ENCODE measurements around the gene MCM8.

The MCM8 gene

DNA sequence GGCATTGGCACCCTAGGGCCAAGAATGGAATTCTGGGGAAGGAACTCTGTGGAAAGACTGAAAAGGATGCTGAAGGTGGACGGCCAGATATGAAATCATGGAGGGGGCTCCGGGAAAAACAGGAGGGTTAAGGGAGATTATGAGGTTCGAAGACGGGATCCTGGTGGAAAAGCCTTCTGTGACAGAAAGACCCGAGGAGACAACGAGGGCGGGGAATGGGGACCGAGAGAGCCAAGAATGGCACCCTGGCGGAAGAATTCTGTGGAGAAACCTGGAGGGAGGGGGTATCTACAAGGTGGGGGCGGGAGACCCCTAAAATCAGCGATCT lies 545 bp upstream of the MCM8 start:
- peaks cover 75% of the 10 kb centered on the region for H3K79me2 ChIP-seq (ENCODE audit: insufficient read depth, low read length)
- H3K4me2 ChIP-seq (ENCODE audit: insufficient read depth, low read length), result peak overlapping the region; percentile 78
- H3K9me3 ChIP-seq (ENCODE audit: insufficient read depth, low read length, severe bottlenecking), result no peaks in the 10 kb centered on the region
- no peaks in the 10 kb centered on the region for H3K27me3 ChIP-seq (ENCODE audit: insufficient read depth, low read length, poor library complexity)
- no peak for ATAC-seq (ENCODE audit: insufficient read depth, low read depth)
- no peaks in the 10 kb centered on the region for H4K20me1 ChIP-seq (ENCODE audit: insufficient read depth, low read length)
- H2AFZ ChIP-seq (ENCODE audit: low read depth, low read length), result peak overlapping the region; percentile 96
- peak overlapping the region; percentile 41 to 81 for H3K4me3 ChIP-seq (ENCODE audit: low read depth in 1 of 2, low read length in 2 of 2)
- peak overlapping the region; percentile 79 for H3K9ac ChIP-seq (ENCODE audit: low read depth, low read length)
- peak overlapping the region; percentile 91 for H3K27ac ChIP-seq (ENCODE audit: low read length)
- H3K36me3 ChIP-seq (ENCODE audit: insufficient read depth, low read length), result peaks cover 61% of the 10 kb centered on the region
- no peak for TF ChIP-seq EZH2 (IDR thresholded peaks at IDR 0.05; ENCODE audit: borderline replicate concordance, low read depth, low read length, severe bottlenecking)
- DNase-seq, result peak; percentile 12
- peaks cover 47% of the 10 kb centered on the region for H3K4me1 ChIP-seq (ENCODE audit: insufficient read depth, low read length)

GRCh38 chr20:5967469-5967868 lies 17.0 kb downstream of the MCM8 start:
- DNase-seq (no peak), ATAC-seq (ENCODE audit: insufficient read depth, low read depth) (no peak)
- Histone ChIP-seq H3K4me3 (ENCODE audit: low read depth in 1 of 2, low read length in 2 of 2) (no peak overlapping the region), H3K4me2 (ENCODE audit: insufficient read depth, low read length) (no peak overlapping the region), H3K9ac (ENCODE audit: low read depth, low read length) (no peak overlapping the region), H3K9me3 (ENCODE audit: insufficient read depth, low read length, severe bottlenecking) (no peaks in the 10 kb centered on the region), H3K36me3 (ENCODE audit: insufficient read depth, low read length) (peaks cover 96% of the 10 kb centered on the region), H3K4me1 (ENCODE audit: insufficient read depth, low read length) (no peaks in the 10 kb centered on the region), H2AFZ (ENCODE audit: low read depth, low read length) (no peak overlapping the region), H3K27ac (ENCODE audit: low read length) (no peak overlapping the region), H3K79me2 (ENCODE audit: insufficient read depth, low read length) (peaks cover 15% of the 10 kb centered on the region), H3K27me3 (ENCODE audit: insufficient read depth, low read length, poor library complexity) (no peaks in the 10 kb centered on the region), H4K20me1 (ENCODE audit: insufficient read depth, low read length) (no peaks in the 10 kb centered on the region; the same call in 1 of the 2 replicates)
- TF ChIP-seq EZH2 (IDR thresholded peaks at IDR 0.05; ENCODE audit: borderline replicate concordance, low read depth, low read length, severe bottlenecking), result no peak
- TF ChIP-seq, protein P1, sequence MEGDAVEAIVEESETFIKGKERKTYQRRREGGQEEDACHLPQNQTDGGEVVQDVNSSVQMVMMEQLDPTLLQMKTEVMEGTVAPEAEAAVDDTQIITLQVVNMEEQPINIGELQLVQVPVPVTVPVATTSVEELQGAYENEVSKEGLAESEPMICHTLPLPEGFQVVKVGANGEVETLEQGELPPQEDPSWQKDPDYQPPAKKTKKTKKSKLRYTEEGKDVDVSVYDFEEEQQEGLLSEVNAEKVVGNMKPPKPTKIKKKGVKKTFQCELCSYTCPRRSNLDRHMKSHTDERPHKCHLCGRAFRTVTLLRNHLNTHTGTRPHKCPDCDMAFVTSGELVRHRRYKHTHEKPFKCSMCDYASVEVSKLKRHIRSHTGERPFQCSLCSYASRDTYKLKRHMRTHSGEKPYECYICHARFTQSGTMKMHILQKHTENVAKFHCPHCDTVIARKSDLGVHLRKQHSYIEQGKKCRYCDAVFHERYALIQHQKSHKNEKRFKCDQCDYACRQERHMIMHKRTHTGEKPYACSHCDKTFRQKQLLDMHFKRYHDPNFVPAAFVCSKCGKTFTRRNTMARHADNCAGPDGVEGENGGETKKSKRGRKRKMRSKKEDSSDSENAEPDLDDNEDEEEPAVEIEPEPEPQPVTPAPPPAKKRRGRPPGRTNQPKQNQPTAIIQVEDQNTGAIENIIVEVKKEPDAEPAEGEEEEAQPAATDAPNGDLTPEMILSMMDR (IDR thresholded peaks at IDR 0.05; ENCODE audit: borderline replicate concordance, extremely low read depth, low read length, poor library complexity, severe bottlenecking), result no peak

DNA sequence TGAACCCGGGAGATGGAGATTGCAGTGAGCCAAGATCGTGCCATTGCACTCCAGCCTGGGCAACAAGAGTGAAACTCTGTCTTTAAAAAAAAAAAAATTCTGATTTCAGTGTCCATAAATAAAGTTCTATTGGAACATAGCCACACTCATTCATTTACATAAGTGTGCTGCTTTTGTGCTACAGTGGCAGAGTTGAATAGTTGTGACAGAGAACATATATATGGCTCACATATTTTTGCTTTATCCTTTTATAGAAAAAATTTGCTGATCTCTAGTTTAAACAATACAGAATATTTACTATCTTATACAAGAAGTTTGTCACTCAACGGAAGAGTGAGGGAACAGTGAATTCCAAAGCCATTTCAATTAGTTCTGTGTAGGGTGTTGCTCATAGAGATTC lies 18.0 kb downstream of the MCM8 start:
- H3K36me3 ChIP-seq (ENCODE audit: insufficient read depth, low read length), result peaks cover 98% of the 10 kb centered on the region
- no peak for DNase-seq
- no peak overlapping the region for H2AFZ ChIP-seq (ENCODE audit: low read depth, low read length)
- H3K9me3 ChIP-seq (ENCODE audit: insufficient read depth, low read length, severe bottlenecking), result no peaks in the 10 kb centered on the region
- H4K20me1 ChIP-seq (ENCODE audit: insufficient read depth, low read length), result no peaks in the 10 kb centered on the region
- H3K9ac ChIP-seq (ENCODE audit: low read depth, low read length), result no peak overlapping the region
- TF ChIP-seq, protein P1 (IDR thresholded peaks at IDR 0.05; ENCODE audit: borderline replicate concordance, extremely low read depth, low read length, poor library complexity, severe bottlenecking), result no peak
- no peak for TF ChIP-seq EZH2 (IDR thresholded peaks at IDR 0.05; ENCODE audit: borderline replicate concordance, low read depth, low read length, severe bottlenecking)
- ATAC-seq (ENCODE audit: insufficient read depth, low read depth), result no peak
- H3K4me2 ChIP-seq (ENCODE audit: insufficient read depth, low read length), result no peak overlapping the region
- no peaks in the 10 kb centered on the region for H3K4me1 ChIP-seq (ENCODE audit: insufficient read depth, low read length)
- H3K27ac ChIP-seq (ENCODE audit: low read length), result no peak overlapping the region
- peaks cover 10% of the 10 kb centered on the region for H3K79me2 ChIP-seq (ENCODE audit: insufficient read depth, low read length)
- H3K4me3 ChIP-seq (ENCODE audit: low read depth in 1 of 2, low read length in 2 of 2), result no peak overlapping the region
- H3K27me3 ChIP-seq (ENCODE audit: insufficient read depth, low read length, poor library complexity), result no peaks in the 10 kb centered on the region

DNA sequence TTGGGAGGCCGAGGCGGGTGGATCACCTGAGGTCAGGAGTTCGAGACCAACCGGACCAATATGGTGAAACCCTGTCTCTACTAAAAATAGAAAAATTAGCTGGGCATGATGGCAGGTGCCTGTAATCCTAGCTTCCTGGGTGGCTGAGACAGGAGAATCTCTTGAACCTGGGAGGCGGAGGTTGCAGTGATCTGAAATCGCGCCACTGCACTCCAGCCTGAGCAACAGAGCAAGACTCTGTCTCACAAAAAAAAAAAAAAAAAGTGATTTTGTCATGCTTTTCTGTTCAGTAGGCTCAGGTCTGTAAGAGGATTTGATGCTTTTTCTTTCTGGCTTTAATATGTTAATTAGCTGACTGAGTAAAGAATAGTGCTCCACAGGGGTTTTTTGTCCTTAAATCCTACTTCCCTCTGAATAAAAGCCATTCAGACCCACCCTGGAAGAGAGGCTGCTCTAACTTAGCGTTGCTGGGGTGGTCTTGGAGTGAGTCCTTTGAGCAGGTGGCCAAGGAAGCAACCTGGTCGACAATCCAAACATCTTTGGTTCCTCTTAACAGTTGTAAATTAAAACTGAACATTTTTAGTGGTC lies 19.0 kb downstream of the MCM8 start:
- Histone ChIP-seq H3K27me3 (ENCODE audit: insufficient read depth, low read length, poor library complexity) (no peaks in the 10 kb centered on the region), H3K4me3 (ENCODE audit: low read depth in 1 of 2, low read length in 2 of 2) (no peak overlapping the region), H3K4me2 (ENCODE audit: insufficient read depth, low read length) (no peak overlapping the region), H3K9ac (ENCODE audit: low read depth, low read length) (no peak overlapping the region), H3K9me3 (ENCODE audit: insufficient read depth, low read length, severe bottlenecking) (no peaks in the 10 kb centered on the region), H3K36me3 (ENCODE audit: insufficient read depth, low read length) (peaks cover 98% of the 10 kb centered on the region), H3K4me1 (ENCODE audit: insufficient read depth, low read length) (no peaks in the 10 kb centered on the region), H3K79me2 (ENCODE audit: insufficient read depth, low read length) (peaks cover 4% of the 10 kb centered on the region), H3K27ac (ENCODE audit: low read length) (no peak overlapping the region), H2AFZ (ENCODE audit: low read depth, low read length) (no peak overlapping the region), H4K20me1 (ENCODE audit: insufficient read depth, low read length) (no peaks in the 10 kb centered on the region)
- DNase-seq (no peak), ATAC-seq (ENCODE audit: insufficient read depth, low read depth) (no peak)
- TF ChIP-seq EZH2 (IDR thresholded peaks at IDR 0.05; ENCODE audit: borderline replicate concordance, low read depth, low read length, severe bottlenecking), result no peak
- TF ChIP-seq, protein P1 (IDR thresholded peaks at IDR 0.05; ENCODE audit: borderline replicate concordance, extremely low read depth, low read length, poor library complexity, severe bottlenecking), result no peak
